ENCODE measurements around the gene ARID1B.
A peak's percentile ranks its signal among the peaks of the same experiment; 100 is the strongest.

The ARID1B gene

DNA sequence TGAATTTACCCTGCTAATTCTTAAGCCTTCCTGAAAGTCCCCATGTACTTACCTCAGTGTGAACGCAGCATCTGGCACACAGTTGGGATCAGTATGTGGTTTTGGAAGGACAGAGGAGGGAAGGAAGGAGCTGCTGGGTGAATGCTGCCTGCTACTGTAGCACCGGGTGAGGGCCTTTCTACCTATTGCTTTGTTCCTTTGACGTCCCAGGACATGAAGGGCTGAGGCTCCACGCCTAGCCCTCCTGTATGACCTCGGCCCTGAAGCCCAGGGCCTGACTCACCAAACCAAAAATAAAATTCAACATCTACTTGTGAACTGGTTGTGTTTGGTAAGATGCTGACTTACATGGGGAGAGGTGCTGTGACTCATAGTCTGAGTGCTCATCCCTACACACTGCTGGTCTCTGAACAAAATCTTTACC is 51.1 kb downstream of the ARID1B start:
- DNase-seq, result no peak

GRCh38 chr6:156830126-156830525 is 52.9 kb downstream of the ARID1B start:
- no peak for DNase-seq

GRCh38 chr6:156832231-156832647 is 55.1 kb downstream of the ARID1B start:
- no peak for DNase-seq

- DNase-seq, result no peak
Observed at GRCh38 chr6:156832669-156833068, 55.5 kb downstream of the ARID1B start.

- DNase-seq, result no peak
Observed at GRCh38 chr6:156833755-156834154, 56.6 kb downstream of the ARID1B start.

GRCh38 chr6:156839129-156839528 is 62.0 kb downstream of the ARID1B start:
- no peak for DNase-seq

DNA sequence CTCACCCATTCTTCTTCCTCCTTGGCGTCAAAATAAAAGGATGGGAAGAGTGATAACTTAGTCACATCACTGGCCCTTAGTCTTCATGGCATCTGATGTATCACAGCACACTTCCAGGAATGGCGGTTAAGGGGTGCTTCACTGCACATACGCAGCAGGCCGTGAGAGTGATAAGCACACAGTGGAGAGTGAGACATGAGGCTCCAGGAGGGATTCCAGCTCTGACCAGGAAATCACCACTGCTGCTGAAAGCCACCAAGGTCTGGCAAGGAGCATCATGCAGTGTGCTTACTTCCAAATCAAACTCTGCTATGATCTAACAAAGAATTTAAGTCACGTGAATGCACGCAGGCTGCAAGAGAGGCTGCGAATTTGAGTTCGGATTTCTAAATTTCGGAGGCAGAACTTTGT is 62.4 kb downstream of the ARID1B start:
- DNase-seq, result peak; percentile 46

DNA sequence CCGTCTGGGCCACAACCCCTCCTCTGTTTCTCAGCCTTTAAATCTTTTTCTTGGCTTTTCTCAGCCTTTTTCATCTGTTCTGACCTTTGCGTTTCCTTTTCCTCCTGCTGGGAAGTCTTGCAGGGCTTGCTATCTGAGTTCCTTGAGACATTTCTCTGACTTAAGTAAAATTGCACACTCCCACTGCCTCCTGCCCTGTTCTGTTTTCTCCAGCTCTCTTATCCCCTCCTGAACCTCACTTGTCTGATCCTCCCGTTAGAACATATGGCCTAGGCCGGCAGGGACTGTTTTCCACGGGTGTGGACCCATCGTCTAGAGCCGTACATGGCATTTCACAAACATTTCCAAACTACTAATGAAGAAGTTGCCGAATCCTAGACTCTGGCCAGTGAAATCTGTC is 63.0 kb downstream of the ARID1B start:
- DNase-seq, result no peak

DNA sequence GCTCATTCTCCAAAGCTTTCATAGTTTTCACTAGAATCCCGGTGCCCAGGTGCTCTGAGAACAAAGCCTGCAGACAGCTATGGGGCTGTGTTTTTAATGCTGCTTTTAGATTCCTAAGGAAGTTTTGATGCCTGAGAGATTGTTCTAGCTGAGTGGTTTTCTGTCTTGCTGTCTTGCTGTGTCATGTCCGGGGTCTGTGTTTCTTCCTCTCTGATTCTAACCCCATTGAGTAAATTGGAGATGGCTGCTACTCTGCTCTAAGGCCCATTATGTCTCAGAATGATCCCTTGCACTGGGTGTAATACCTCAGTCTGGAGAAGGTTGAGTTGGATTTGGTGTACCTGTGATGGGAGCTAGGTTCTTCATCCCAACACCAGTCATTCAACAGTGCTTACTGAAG is 63.4 kb downstream of the ARID1B start:
- DNase-seq, result no peak

GRCh38 chr6:156841508-156841907 is 64.3 kb downstream of the ARID1B start:
- DNase-seq, result no peak

- no peak for DNase-seq
Observed at GRCh38 chr6:156842598-156843250, 65.5 kb downstream of the ARID1B start.

DNA sequence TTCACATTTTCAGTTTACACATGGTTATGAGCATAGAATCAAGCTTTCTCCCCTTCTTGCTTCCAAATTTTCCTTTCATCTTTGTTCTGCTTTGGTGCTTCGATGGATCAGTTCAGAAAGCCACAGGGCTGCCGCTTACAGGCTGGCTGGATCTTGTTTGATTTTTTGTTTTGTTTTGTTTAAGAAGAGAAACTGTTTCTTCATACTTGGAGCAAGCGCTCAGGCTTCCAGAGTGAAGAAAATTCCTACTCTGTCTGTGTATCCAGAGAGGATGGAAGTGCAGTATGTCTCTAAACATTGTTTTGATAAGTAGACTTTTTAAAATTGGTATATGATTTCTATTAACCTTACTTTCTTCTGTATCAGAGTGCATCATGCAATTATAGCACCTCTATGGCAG is 66.9 kb downstream of the ARID1B start:
- no peak for DNase-seq

- no peak for DNase-seq
Observed at GRCh38 chr6:156845454-156846155, 68.4 kb downstream of the ARID1B start.

- no peak for DNase-seq
Observed at GRCh38 chr6:156846845-156847599, 69.8 kb downstream of the ARID1B start.

DNA sequence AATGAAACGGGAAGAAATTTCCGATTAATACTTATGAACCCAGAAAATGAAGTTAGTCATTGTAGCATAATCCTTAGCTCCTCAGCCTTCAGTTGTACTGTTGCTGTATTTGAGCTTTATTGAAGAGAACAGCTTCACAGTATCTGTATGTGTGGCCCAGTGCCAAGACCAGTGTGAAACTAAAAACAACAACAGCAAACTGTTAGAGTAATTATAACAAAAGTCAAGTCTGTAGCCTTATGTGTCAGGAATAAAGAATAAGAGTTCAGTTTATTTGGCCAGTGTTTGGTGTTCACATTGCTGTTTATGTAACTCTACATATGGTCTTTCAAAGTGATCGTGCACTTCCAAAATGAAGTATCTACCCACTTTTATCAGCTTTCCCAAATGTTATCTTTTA is 70.9 kb downstream of the ARID1B start:
- no peak for DNase-seq

- DNase-seq, result peak; percentile 51
Observed at GRCh38 chr6:156848533-156848932, 71.4 kb downstream of the ARID1B start.

GRCh38 chr6:156849806-156850205 is 72.6 kb downstream of the ARID1B start:
- no peak for DNase-seq

- DNase-seq, result no peak
Observed at GRCh38 chr6:156850353-156850752, 73.2 kb downstream of the ARID1B start.

DNA sequence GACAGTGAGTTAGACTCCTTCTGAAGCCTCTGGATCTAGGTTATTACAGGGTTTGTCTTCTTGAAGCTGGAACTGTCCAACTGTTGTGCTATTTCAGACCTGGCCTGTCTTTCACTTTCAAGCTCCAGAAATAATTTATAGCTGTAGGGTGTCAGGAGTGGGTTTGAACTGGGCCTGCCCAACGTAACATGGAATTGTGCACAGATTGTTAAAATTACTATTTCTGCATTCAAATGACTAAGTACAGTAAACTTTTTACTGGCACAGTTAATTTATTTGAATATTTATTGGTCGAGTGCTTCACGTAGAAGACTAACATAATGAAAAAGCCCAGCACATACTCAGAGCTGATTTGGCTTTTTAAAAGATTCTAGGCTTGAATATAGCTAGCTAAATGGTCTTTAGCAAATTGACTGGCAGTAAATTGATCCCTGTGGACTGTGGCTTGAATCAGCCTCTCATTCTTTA is 74.3 kb downstream of the ARID1B start:
- DNase-seq, result peak; percentile 34

- DNase-seq, result no peak
Observed at GRCh38 chr6:156852147-156852857, 75.1 kb downstream of the ARID1B start.

GRCh38 chr6:156852858-156853216 is 75.7 kb downstream of the ARID1B start:
- DNase-seq, result no peak

DNA sequence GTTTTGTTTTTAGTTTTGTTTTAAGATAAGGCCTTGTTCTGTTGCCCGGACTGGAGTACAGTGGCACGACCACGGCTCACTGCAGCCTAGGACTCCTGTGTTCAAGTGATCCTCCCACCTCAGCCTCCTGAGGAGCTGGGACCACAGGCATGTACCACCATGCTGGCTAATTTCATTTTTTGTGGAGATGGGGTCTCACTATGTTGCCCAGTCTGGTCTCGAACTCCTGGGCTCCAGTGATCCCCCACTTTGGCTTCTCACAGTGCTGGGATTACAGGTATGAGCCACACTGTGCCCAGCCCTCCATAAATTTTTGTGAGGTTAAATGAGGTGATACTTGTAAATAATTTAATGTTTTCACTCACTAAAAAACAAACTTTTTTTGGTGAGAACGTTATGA is 76.6 kb downstream of the ARID1B start:
- DNase-seq, result no peak

GRCh38 chr6:156854466-156855161 is 77.4 kb downstream of the ARID1B start:
- DNase-seq, result peak; percentile 86
